Gastroesophageal sphincter (tissue), 4 donors: Measurements from ENCODE around the gene MEIS3. TPM values are rescaled to one million over a fixed set of nuclear protein-coding genes. Genes with fewer than 3 reads are reported as not detected.

Experiments
- ATAC-seq: fragments of 150-250 bp; one replicate; pipeline ENCODE4 v1.9.1; 2016; ENCODE audit warnings: mild to moderate bottlenecking, moderate library complexity
- H3K27ac ChIP-seq, 4 donors: fragments of 200-600 bp; sonication (generic) in 3 of 4; 1 replicate in 3 of 4; 2 replicates in 1 of 4; pipeline ENCODE4 v1.5.1; 2016 to 2019
- H3K27me3 ChIP-seq: fragments of 200-600 bp; sonication (generic); one replicate; pipeline ENCODE4 v1.5.1; 2019
- H3K36me3 ChIP-seq, 2 donors: fragments of 200-600 bp; sonication (generic); one replicate each; pipeline ENCODE4 v1.5.1; 2019; ENCODE audit warnings: control low read depth in 1 of 2
- H3K4me1 ChIP-seq, 3 donors: fragments of 200-600 bp; sonication (generic); 1 replicate in 2 of 3; 2 replicates in 1 of 3; pipeline ENCODE4 v1.5.1; 2016 to 2019; ENCODE audit warnings: control low read depth in 2 of 3
- H3K4me3 ChIP-seq, 2 donors: fragments of 200-600 bp; sonication (generic); one replicate each; pipeline ENCODE4 v1.5.1; 2019; ENCODE audit warnings: mild to moderate bottlenecking in 1 of 2, moderate library complexity in 1 of 2
- H3K9me3 ChIP-seq, 3 donors: fragments of 200-600 bp; sonication (generic); one replicate each; pipeline ENCODE4 v1.5.1; 2017 to 2019; ENCODE audit warnings: control low read depth in 2 of 3
- EP300 ChIP-seq: sonication (generic); formaldehyde crosslinking; IDR thresholded peaks from one replicate; pipeline ENCODE4 v1.6.1; 2017; ENCODE audit warnings: antibody characterized with exemption, mild to moderate bottlenecking
- POLR2A ChIP-seq, 2 donors: fragments of 450-650 bp; IDR thresholded peaks; one replicate each; pipeline ENCODE4 v1.6.1; 2017; ENCODE audit warnings: antibody characterized with exemption in 2 of 2, mild to moderate bottlenecking in 2 of 2, moderate library complexity in 1 of 2
- POLR2AphosphoS5 ChIP-seq: sonication (generic); formaldehyde crosslinking; IDR thresholded peaks from one replicate; pipeline ENCODE4 v1.6.1; 2017; ENCODE audit warnings: antibody characterized with exemption
- WGBS, 2 donors: methylation state at CpG; one replicate each; pipeline ENCODE4 v1.1.5; 2018; ENCODE audit warnings: low coverage in 1 of 2; 5-methylcytosine and 5-hydroxymethylcytosine counted together
- total RNA-seq, 4 donors: library from RNA; depleted of rRNA; stranded (reverse); fragments of >200 nt; gene quantifications; one replicate each; pipeline ENCODE4 v1.1.0, GENCODE V29; 2016
- TF ChIP-seq, protein P1 (sequence below), 4 experiments: fragments of 200-600 bp in 2 of 4; fragments of 450-650 bp in 2 of 4; sonication (generic) in 1 of 4; IDR thresholded peaks; one replicate each; pipeline ENCODE4 v1.5.1; 2017 to 2019; ENCODE audit warnings: antibody characterized with exemption in 4 of 4, mild to moderate bottlenecking in 2 of 4, moderate library complexity in 2 of 4

Gene MEIS3
- total RNA-seq, 4 donors from 2014 or later, result 23.5 to 37.2 (median 30.3) TPM

DNA sequence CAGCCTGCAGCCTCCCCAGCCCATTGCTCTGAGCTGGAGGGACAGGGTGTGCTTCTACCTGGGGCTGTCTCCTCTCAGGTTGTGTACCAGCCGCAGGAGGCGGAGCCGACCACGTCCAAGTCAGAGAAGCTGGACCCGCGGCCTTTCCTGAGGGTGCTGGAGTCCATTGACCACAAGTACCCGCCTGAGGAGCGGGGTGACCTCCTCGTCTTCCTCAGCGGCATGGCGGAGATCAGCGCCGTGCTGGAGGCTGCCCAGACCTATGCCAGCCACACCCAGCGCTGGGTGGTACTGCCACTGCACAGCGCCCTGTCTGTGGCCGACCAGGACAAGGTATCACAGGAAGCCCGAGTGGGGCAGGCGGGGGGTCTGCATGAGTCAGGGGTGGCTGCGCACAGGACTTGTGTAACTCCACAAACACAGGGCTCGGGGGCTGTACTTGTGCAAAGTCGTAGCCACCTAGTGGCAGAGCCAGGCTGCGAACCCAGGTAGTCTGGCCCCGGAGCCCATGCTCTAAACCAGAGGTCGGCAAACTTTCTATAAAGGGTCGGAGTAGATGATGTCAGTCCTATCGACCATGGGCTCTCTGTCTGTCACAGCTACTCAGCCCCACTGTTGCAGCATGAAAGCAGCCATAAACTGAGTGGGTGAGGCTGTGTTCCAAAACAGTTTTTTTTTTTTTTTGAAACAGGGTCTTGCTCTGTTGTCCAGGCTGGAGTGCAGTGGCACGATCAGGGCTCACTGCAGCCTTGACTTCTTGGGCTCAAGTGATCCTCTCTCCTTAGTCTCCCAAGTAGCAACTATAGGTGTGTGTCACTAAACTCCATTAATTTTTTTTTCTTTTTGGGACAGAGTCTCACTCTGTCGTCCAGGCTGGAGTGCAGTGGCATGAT lies 61.3 kb downstream of the MEIS3 start:
- no peak for TF ChIP-seq EP300
- TF ChIP-seq POLR2A (IDR thresholded peaks at IDR 0.05), result no peak
- TF ChIP-seq POLR2AphosphoS5, result no peak
- TF ChIP-seq, protein P1, sequence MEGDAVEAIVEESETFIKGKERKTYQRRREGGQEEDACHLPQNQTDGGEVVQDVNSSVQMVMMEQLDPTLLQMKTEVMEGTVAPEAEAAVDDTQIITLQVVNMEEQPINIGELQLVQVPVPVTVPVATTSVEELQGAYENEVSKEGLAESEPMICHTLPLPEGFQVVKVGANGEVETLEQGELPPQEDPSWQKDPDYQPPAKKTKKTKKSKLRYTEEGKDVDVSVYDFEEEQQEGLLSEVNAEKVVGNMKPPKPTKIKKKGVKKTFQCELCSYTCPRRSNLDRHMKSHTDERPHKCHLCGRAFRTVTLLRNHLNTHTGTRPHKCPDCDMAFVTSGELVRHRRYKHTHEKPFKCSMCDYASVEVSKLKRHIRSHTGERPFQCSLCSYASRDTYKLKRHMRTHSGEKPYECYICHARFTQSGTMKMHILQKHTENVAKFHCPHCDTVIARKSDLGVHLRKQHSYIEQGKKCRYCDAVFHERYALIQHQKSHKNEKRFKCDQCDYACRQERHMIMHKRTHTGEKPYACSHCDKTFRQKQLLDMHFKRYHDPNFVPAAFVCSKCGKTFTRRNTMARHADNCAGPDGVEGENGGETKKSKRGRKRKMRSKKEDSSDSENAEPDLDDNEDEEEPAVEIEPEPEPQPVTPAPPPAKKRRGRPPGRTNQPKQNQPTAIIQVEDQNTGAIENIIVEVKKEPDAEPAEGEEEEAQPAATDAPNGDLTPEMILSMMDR (IDR thresholded peaks at IDR 0.05), result no peak
- no peak overlapping the region for H3K27ac ChIP-seq
- H3K4me1 ChIP-seq, result peaks cover 0 to 14% (median 0%) of the 10 kb centered on the region in 3 donors
- H3K27me3 ChIP-seq, result no peaks in the 10 kb centered on the region
- ATAC-seq, result no peak
- 88% methylated on average over 7 of the region's 28 CpGs; no CpG with 5 or more reads in 1 of the 2 donors for WGBS, 2 donors
- H3K4me3 ChIP-seq, result no peak overlapping the region
- H3K9me3 ChIP-seq, result peaks cover 0 to 5% (median 0%) of the 10 kb centered on the region in 3 donors
- peaks cover 0 to 100% of the 10 kb centered on the region in 2 donors for H3K36me3 ChIP-seq

DNA sequence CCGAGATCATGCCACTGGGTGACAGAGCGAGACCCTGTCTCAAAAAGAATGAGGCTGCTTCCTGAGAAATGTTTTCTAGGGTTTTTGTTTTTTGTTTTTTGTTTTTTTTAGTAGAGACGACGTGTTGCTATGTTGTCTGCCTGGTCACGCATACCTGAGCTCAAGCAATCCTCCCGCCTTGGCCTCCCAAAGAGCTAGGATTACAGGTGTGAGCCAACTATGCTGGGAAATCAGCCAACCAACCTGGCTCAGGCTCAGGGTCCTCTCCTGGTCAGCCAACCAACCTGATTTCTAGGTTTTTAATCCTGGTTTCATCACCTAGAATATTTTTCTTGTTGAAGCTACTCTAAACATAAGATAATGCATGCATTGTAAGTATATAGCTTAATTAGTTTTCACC lies 62.4 kb downstream of the MEIS3 start:
- no peak for ATAC-seq
- TF ChIP-seq EP300 (no peak), POLR2A (IDR thresholded peaks at IDR 0.05) (no peak), POLR2AphosphoS5 (no peak)
- TF ChIP-seq, protein P1 (IDR thresholded peaks at IDR 0.05), result no peak
- no peaks in the 10 kb centered on the region for H3K27me3 ChIP-seq
- peaks cover 0 to 98% of the 10 kb centered on the region in 2 donors for H3K36me3 ChIP-seq
- peaks cover 0 to 18% (median 0%) of the 10 kb centered on the region in 3 donors for H3K4me1 ChIP-seq
- H3K4me3 ChIP-seq, result no peak overlapping the region
- WGBS, 2 donors, result 91 to 94% methylated on average over 2 to 6 of the region's 6 CpGs
- H3K27ac ChIP-seq, result no peak overlapping the region
- peaks cover 0 to 5% (median 0%) of the 10 kb centered on the region in 3 donors for H3K9me3 ChIP-seq

DNA sequence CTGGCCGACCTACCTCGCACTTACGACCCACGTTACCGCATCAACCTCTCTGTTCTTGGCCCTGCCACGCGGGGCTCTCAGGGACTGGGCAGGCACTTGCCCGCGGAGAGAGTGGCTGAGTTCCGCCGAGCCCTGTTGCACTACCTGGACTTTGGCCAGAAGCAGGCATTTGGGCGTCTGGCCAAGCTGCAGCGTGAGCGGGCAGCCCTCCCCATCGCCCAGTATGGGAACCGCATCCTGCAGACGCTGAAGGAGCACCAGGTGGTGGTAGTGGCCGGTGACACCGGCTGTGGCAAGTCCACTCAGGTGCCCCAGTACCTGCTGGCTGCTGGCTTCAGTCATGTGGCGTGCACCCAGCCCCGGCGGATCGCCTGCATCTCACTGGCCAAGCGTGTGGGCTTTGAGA lies 66.0 kb downstream of the MEIS3 start:
- no peak overlapping the region for H3K27ac ChIP-seq
- H3K27me3 ChIP-seq, result no peaks in the 10 kb centered on the region
- H3K4me1 ChIP-seq, result peaks cover 0 to 48% (median 12%) of the 10 kb centered on the region in 3 donors
- no peak overlapping the region for H3K4me3 ChIP-seq
- no peak for TF ChIP-seq EP300
- no peak for TF ChIP-seq POLR2A (IDR thresholded peaks at IDR 0.05)
- TF ChIP-seq, protein P1 (IDR thresholded peaks at IDR 0.05), result no peak
- peaks cover 0 to 62% of the 10 kb centered on the region in 2 donors for H3K36me3 ChIP-seq
- H3K9me3 ChIP-seq, result peaks cover 0 to 5% (median 0%) of the 10 kb centered on the region in 3 donors
- no peak for ATAC-seq
- WGBS, 2 donors, result 89 to 96% methylated on average over 3 to 5 of the region's 24 CpGs

Other genes with a start within 250 kb of the MEIS3 start
- 10 to 100 TPM in 2 of 4 donors, 1 to 10 TPM in 2; 3.6 to 11.4 (median 10.2) TPM for gene BBC3, start 188.3 kb downstream of the MEIS3 start, total RNA-seq
- gene CCDC9, start 163.0 kb downstream of the MEIS3 start, total RNA-seq, result 10 to 100 TPM; 17.3 to 36.9 (median 28.5) TPM
- gene INAFM1, start 144.6 kb downstream of the MEIS3 start, total RNA-seq, result 10 to 100 TPM in 2 of 4 donors, 1 to 10 TPM in 2; 5.0 to 14.7 (median 11.7) TPM
- gene C5AR1, start 109.7 kb downstream of the MEIS3 start, total RNA-seq, result 10 to 100 TPM in 1 of 4 donors, 1 to 10 TPM in 3; 1.4 to 19.7 (median 7.0) TPM
- gene C5AR2, start 87.4 kb downstream of the MEIS3 start, total RNA-seq, result 1 to 10 TPM in 2 of 4 donors, under 1 TPM in 2; 0.15 to 2.3 (median 1.2) TPM
- gene DHX34, start 70.2 kb downstream of the MEIS3 start, total RNA-seq, result 10 to 100 TPM in 2 of 4 donors, 1 to 10 TPM in 2; 8.7 to 16.0 (median 12.3) TPM
- 10 to 100 TPM in 1 of 4 donors, 1 to 10 TPM in 3; 6.5 to 19.9 (median 9.5) TPM for gene SLC8A2, start 52.4 kb upstream of the MEIS3 start, total RNA-seq
- 1 to 10 TPM; 2.4 to 4.3 (median 3.4) TPM for gene KPTN, start 64.7 kb upstream of the MEIS3 start, total RNA-seq
- gene NAPA, start 95.5 kb upstream of the MEIS3 start, total RNA-seq, result 100 to 1,000 TPM in 2 of 4 donors, 10 to 100 TPM in 2; 95.9 to 134 (median 112) TPM
- gene ZNF541, start 153.6 kb upstream of the MEIS3 start, total RNA-seq, result under 1 TPM in 1 of 4 donors, not detected in 3; 0.05 TPM
- 10 to 100 TPM in 2 of 4 donors, 1 to 10 TPM in 2; 6.5 to 29.1 (median 11.5) TPM for gene BICRA, start 189.6 kb upstream of the MEIS3 start, total RNA-seq